Umbilical cord (tissue), 2 donors: ENCODE measurements around the gene SMG1. TPM values are rescaled to one million over a fixed set of nuclear protein-coding genes. Genes with fewer than 3 reads are reported as not detected.
"Not testable (repeated sequence)": the region's sequence is repeated elsewhere in the genome, so short reads cannot be mapped to it uniquely, and the experiment has no call there.

Experiments
- DNase-seq: peaks from one replicate; pipeline ENCODE4 v3.0.0-alpha.2; 2015; ENCODE audit warnings: low spot score
- total RNA-seq: library from RNA; depleted of rRNA; stranded (reverse); fragments of >200 nt; gene quantifications from one replicate; pipeline ENCODE4 v1.2.3, GENCODE V29; 2014; ENCODE audit warnings: low replicate concordance; ENCODE audit not compliant: insufficient read depth

The SMG1 gene
- total RNA-seq, 1 donor from 2014 or later, result 92.7 TPM

- not testable (repeated sequence) for DNase-seq
Observed at GRCh38 chr16:18767217-18767616, 159.0 kb downstream of the SMG1 start.

- DNase-seq, result not testable (repeated sequence)
Observed at GRCh38 chr16:18762713-18763112, 163.5 kb downstream of the SMG1 start.

- DNase-seq, result not testable (repeated sequence)
Observed at GRCh38 chr16:18759598-18760520, 166.3 kb downstream of the SMG1 start.

- DNase-seq, result not testable (repeated sequence)
Observed at GRCh38 chr16:18757960-18758660, 168.1 kb downstream of the SMG1 start.

GRCh38 chr16:18756639-18757038, 169.6 kb downstream of the SMG1 start:
- DNase-seq, result not testable (repeated sequence)

Other genes with a start within 250 kb of the SMG1 start
- gene RPS15A, start 136.1 kb downstream of the SMG1 start, total RNA-seq, result 1,015 TPM
- 193 TPM for gene ARL6IP1, start 124.9 kb downstream of the SMG1 start, total RNA-seq
- 1.9 TPM for gene TMC7, start 57.5 kb upstream of the SMG1 start, total RNA-seq
- gene COQ7, start 141.2 kb upstream of the SMG1 start, total RNA-seq, result 33.9 TPM
- gene ITPRIPL2, start 187.6 kb upstream of the SMG1 start, total RNA-seq, result 47.4 TPM
- 9.4 TPM for gene SYT17, start 241.8 kb upstream of the SMG1 start, total RNA-seq